Stimulated activated naive CD8-positive, alpha-beta T cell treated with anti-CD3 and anti-CD28 coated beads, Interleukin-15, amount 100 ng/mL, for 72 hours (primary cell): ENCODE measurements around the gene KLF12.

Experiments
- ATAC-seq: fragments of 150-1000 bp; cut with Tn5 transposase; 2 replicates; pipeline ENCODE4 v1.10.0; 2021; ENCODE audit warnings: mild to moderate bottlenecking, moderate library complexity
- DNase-seq, 2 donors: peaks; one replicate each; pipeline ENCODE4 v3.0.0; 2021 to 2022
- H3K27ac Mint-ChIP-seq, 2 donors: one replicate each; pipeline ENCODE4 v1.8.0; 2022; ENCODE audit warnings: mild to moderate bottlenecking in 2 of 2, mixed read lengths in 2 of 2, moderate library complexity in 2 of 2
- H3K27me3 Mint-ChIP-seq: one replicate; pipeline ENCODE4 v1.8.0; 2022; ENCODE audit warnings: mixed read lengths
- H3K4me1 Mint-ChIP-seq: one replicate; pipeline ENCODE4 v1.8.0; 2022; ENCODE audit warnings: mild to moderate bottlenecking, mixed read lengths
- H3K4me3 Mint-ChIP-seq, 2 donors: one replicate each; pipeline ENCODE4 v1.8.0; 2022; ENCODE audit warnings: mild to moderate bottlenecking in 2 of 2, mixed read lengths in 2 of 2, moderate library complexity in 1 of 2
- H3K9me3 Mint-ChIP-seq, 2 donors: one replicate each; pipeline ENCODE4 v1.8.0; 2022; ENCODE audit warnings: mixed read lengths in 2 of 2

The KLF12 gene

GRCh38 chr13:74134221-74134776 lies at the start of gene KLF12:
KLF12 (minus strand) TSS chr13:74134404.
- DNase-seq = peak; percentile 97
- peak within 1 kb of the TSS; percentile 98 for H3K27ac Mint-ChIP-seq

GRCh38 chr13:74182491-74182890 lies 48.3 kb upstream of the KLF12 start:
- H3K27ac Mint-ChIP-seq = no peak overlapping the region
- no peaks in the 10 kb centered on the region for H3K4me1 Mint-ChIP-seq
- no peak for DNase-seq
- no peak for ATAC-seq
- no peak overlapping the region for H3K4me3 Mint-ChIP-seq
- H3K27me3 Mint-ChIP-seq = no peaks in the 10 kb centered on the region
- H3K9me3 Mint-ChIP-seq = no peaks in the 10 kb centered on the region

More at GRCh38 chr13:74134221-74134776, at the start of gene KLF12:
- Mint-ChIP-seq H3K4me1 (peaks cover 38% of the 10 kb centered on the region), H3K9me3 (no peaks in the 10 kb centered on the region), H3K27me3 (no peaks in the 10 kb centered on the region), H3K4me3 (peak within 1 kb of the TSS; percentile 87 to 99)
- peak; percentile 79 for ATAC-seq

- Mint-ChIP-seq H3K4me1 (peaks cover 6% of the 10 kb centered on the region), H3K27ac (no peak overlapping the region), H3K27me3 (no peaks in the 10 kb centered on the region), H3K4me3 (no peak overlapping the region), H3K9me3 (peaks cover 0 to 6% of the 10 kb centered on the region in 2 donors)
- peak; percentile 56 for ATAC-seq
- no peak for DNase-seq
Observed at GRCh38 chr13:74174810-74175209, 40.6 kb upstream of the KLF12 start.

GRCh38 chr13:74173822-74174221 lies 39.6 kb upstream of the KLF12 start:
- H3K4me1 Mint-ChIP-seq = peaks cover 6% of the 10 kb centered on the region
- no peaks in the 10 kb centered on the region for H3K27me3 Mint-ChIP-seq
- H3K9me3 Mint-ChIP-seq = peaks cover 0 to 6% of the 10 kb centered on the region in 2 donors

GRCh38 chr13:74171641-74172040 lies 37.4 kb upstream of the KLF12 start:
- ATAC-seq (no peak), DNase-seq (no peak)
- H3K27ac Mint-ChIP-seq = no peak overlapping the region
- H3K4me1 Mint-ChIP-seq = peaks cover 6% of the 10 kb centered on the region
- H3K4me3 Mint-ChIP-seq = no peak overlapping the region
- H3K9me3 Mint-ChIP-seq = peaks cover 0 to 6% of the 10 kb centered on the region in 2 donors
- no peaks in the 10 kb centered on the region for H3K27me3 Mint-ChIP-seq

More at GRCh38 chr13:74173822-74174221, 39.6 kb upstream of the KLF12 start:
- Mint-ChIP-seq H3K4me3 (no peak overlapping the region), H3K27ac (no peak overlapping the region)
- ATAC-seq (no peak), DNase-seq (no peak)

GRCh38 chr13:74169676-74170075 lies 35.5 kb upstream of the KLF12 start:
- Mint-ChIP-seq H3K27me3 (no peaks in the 10 kb centered on the region), H3K4me3 (no peak overlapping the region), H3K27ac (no peak overlapping the region), H3K9me3 (peaks cover 0 to 5% of the 10 kb centered on the region in 2 donors), H3K4me1 (peaks cover 3% of the 10 kb centered on the region)
- no peak for DNase-seq
- no peak for ATAC-seq

- Mint-ChIP-seq H3K4me3 (no peak overlapping the region), H3K4me1 (no peaks in the 10 kb centered on the region), H3K27ac (no peak overlapping the region), H3K27me3 (no peaks in the 10 kb centered on the region), H3K9me3 (no peaks in the 10 kb centered on the region)
- no peak for DNase-seq
- ATAC-seq = no peak
Observed at GRCh38 chr13:74168263-74168675, 34.1 kb upstream of the KLF12 start.

- Mint-ChIP-seq H3K4me1 (no peaks in the 10 kb centered on the region), H3K27ac (no peak overlapping the region), H3K27me3 (no peaks in the 10 kb centered on the region), H3K4me3 (no peak overlapping the region), H3K9me3 (no peaks in the 10 kb centered on the region)
- DNase-seq (no peak), ATAC-seq (no peak)
Observed at GRCh38 chr13:74166261-74167004, 32.2 kb upstream of the KLF12 start.

- DNase-seq (no peak), ATAC-seq (no peak)
- Mint-ChIP-seq H3K27me3 (no peaks in the 10 kb centered on the region), H3K9me3 (no peaks in the 10 kb centered on the region), H3K27ac (no peak overlapping the region), H3K4me1 (peaks cover 8% of the 10 kb centered on the region), H3K4me3 (no peak overlapping the region)
Observed at GRCh38 chr13:74162782-74163181, 28.6 kb upstream of the KLF12 start.

- Mint-ChIP-seq H3K27ac (no peak overlapping the region), H3K4me3 (no peak overlapping the region), H3K4me1 (peaks cover 8% of the 10 kb centered on the region), H3K9me3 (no peaks in the 10 kb centered on the region), H3K27me3 (no peaks in the 10 kb centered on the region)
- DNase-seq (no peak), ATAC-seq (no peak)
Observed at GRCh38 chr13:74162135-74162534, 27.9 kb upstream of the KLF12 start.

- H3K4me1 Mint-ChIP-seq = peaks cover 8% of the 10 kb centered on the region
- H3K9me3 Mint-ChIP-seq = no peaks in the 10 kb centered on the region
- DNase-seq = no peak
- ATAC-seq = no peak
- H3K4me3 Mint-ChIP-seq = no peak overlapping the region
- peak overlapping the region in 1 of 2 donors; percentile 34 for H3K27ac Mint-ChIP-seq
- no peaks in the 10 kb centered on the region for H3K27me3 Mint-ChIP-seq
Observed at GRCh38 chr13:74158571-74159352, 24.6 kb upstream of the KLF12 start.

GRCh38 chr13:74158028-74158427 lies 23.8 kb upstream of the KLF12 start:
- Mint-ChIP-seq H3K27ac (no peak overlapping the region), H3K4me1 (peaks cover 8% of the 10 kb centered on the region), H3K4me3 (no peak overlapping the region), H3K27me3 (no peaks in the 10 kb centered on the region), H3K9me3 (no peaks in the 10 kb centered on the region)
- ATAC-seq (no peak), DNase-seq (no peak)

- DNase-seq = no peak
- Mint-ChIP-seq H3K4me1 (peaks cover 8% of the 10 kb centered on the region), H3K27me3 (no peaks in the 10 kb centered on the region), H3K9me3 (no peaks in the 10 kb centered on the region), H3K27ac (no peak overlapping the region), H3K4me3 (no peak overlapping the region)
- no peak for ATAC-seq
Observed at GRCh38 chr13:74154981-74155380, 20.8 kb upstream of the KLF12 start.

- ATAC-seq (peak; percentile 62), DNase-seq (no peak)
- H3K27me3 Mint-ChIP-seq = no peaks in the 10 kb centered on the region
- no peak overlapping the region for H3K27ac Mint-ChIP-seq
- peaks cover 6% of the 10 kb centered on the region for H3K4me1 Mint-ChIP-seq
- H3K9me3 Mint-ChIP-seq = no peaks in the 10 kb centered on the region
- H3K4me3 Mint-ChIP-seq = no peak overlapping the region
Observed at GRCh38 chr13:74153316-74153715, 19.1 kb upstream of the KLF12 start.

GRCh38 chr13:74151859-74152258 lies 17.7 kb upstream of the KLF12 start:
- no peaks in the 10 kb centered on the region for H3K27me3 Mint-ChIP-seq
- H3K4me1 Mint-ChIP-seq = no peaks in the 10 kb centered on the region
- H3K27ac Mint-ChIP-seq = no peak overlapping the region
- DNase-seq (no peak), ATAC-seq (no peak)
- no peak overlapping the region for H3K4me3 Mint-ChIP-seq
- no peaks in the 10 kb centered on the region for H3K9me3 Mint-ChIP-seq

GRCh38 chr13:74148352-74148751 lies 14.1 kb upstream of the KLF12 start:
- ATAC-seq (no peak), DNase-seq (no peak)
- Mint-ChIP-seq H3K4me3 (no peak overlapping the region), H3K9me3 (no peaks in the 10 kb centered on the region), H3K4me1 (no peaks in the 10 kb centered on the region), H3K27me3 (no peaks in the 10 kb centered on the region), H3K27ac (no peak overlapping the region)
